8988T (cell line): ENCODE data around the gene ZWINT.

Experiments used
- DNase-seq: peaks from one replicate; pipeline ENCODE4 v3.0.0; 2011

ZWINT gene

GRCh38 chr10:56360967-56361612, at the start of gene ZWINT:
Gene ZWINT, minus strand, starts transcription at chr10:56361259. Its CDS starts 23 bp downstream, at chr10:56361236.
- DNase-seq = peak; percentile 50

GRCh38 chr10:56383806-56384205, 22.7 kb upstream of the ZWINT start:
- no peak for DNase-seq

- DNase-seq = no peak
Measured at GRCh38 chr10:56370217-56371113, 9.4 kb upstream of the ZWINT start.

- no peak for DNase-seq
Measured at GRCh38 chr10:56360583-56360966, 484 bp downstream of the ZWINT start.

- no peak for DNase-seq
Measured at GRCh38 chr10:56359837-56360236, 1.2 kb downstream of the ZWINT start.

GRCh38 chr10:56357018-56357417, 4.0 kb downstream of the ZWINT start:
- DNase-seq = no peak

GRCh38 chr10:56351909-56352630, 9.0 kb downstream of the ZWINT start:
- DNase-seq = no peak

GRCh38 chr10:56349611-56350010, 11.4 kb downstream of the ZWINT start:
- no peak for DNase-seq

- DNase-seq = no peak
Measured at GRCh38 chr10:56348101-56348500, 13.0 kb downstream of the ZWINT start.

GRCh38 chr10:56346845-56347415, 14.1 kb downstream of the ZWINT start:
- no peak for DNase-seq

- no peak for DNase-seq
Measured at GRCh38 chr10:56341612-56342011, 19.4 kb downstream of the ZWINT start.

- no peak for DNase-seq
Measured at GRCh38 chr10:56329961-56330360, 31.1 kb downstream of the ZWINT start.

GRCh38 chr10:56327118-56327517, 33.9 kb downstream of the ZWINT start:
- no peak for DNase-seq

- DNase-seq = no peak
Measured at GRCh38 chr10:56319386-56319785, 41.7 kb downstream of the ZWINT start.

- no peak for DNase-seq
Measured at GRCh38 chr10:56318816-56319215, 42.2 kb downstream of the ZWINT start.

GRCh38 chr10:56317603-56318002, 43.5 kb downstream of the ZWINT start:
- no peak for DNase-seq

GRCh38 chr10:56316603-56317002, 44.5 kb downstream of the ZWINT start:
- DNase-seq = no peak
